Spleen (tissue), 7 donors: ENCODE results near the gene PRDM13.

Experiments used
- CTCF ChIP-seq, 11 experiments: fragments of 200-600 bp in 7 of 11; fragments of 450-650 bp in 4 of 11; sonication (generic) in 4 of 11; IDR thresholded peaks in 8 of 11; conservative IDR thresholded peaks in 3 of 11; 1 replicate in 7 of 11; 2 replicates in 4 of 11; pipeline versions ENCODE4 v1.4.0 to v1.8.0; 2016 to 2021; ENCODE audit warnings: antibody characterized with exemption in 11 of 11, inconsistent platforms in 4 of 11, mild to moderate bottlenecking in 1 of 11
- POLR2A ChIP-seq, 3 donors: fragments of 450-650 bp; IDR thresholded peaks; one replicate each; pipeline ENCODE4 v1.5.1; 2017; ENCODE audit warnings: antibody characterized with exemption in 3 of 3, mild to moderate bottlenecking in 1 of 3
- donor health status: DM: no; HTN: no; CAD: no; lungs with moderate emphysema.
- donor health status: DM: no; HTN: no; CAD: no.
- donor health status: DM: no; HTN: no; CAD: no.

GRCh38 chr6:99662616-99663015 is 56.0 kb downstream of the PRDM13 start:
- TF ChIP-seq CTCF (IDR thresholded peaks at IDR 0.05 in 8 of 11, conservative IDR thresholded peaks at IDR 0.05 in 3 of 11), result no peak
- TF ChIP-seq POLR2A (IDR thresholded peaks at IDR 0.05), result no peak
